Fibroblast of lung (primary cell): ENCODE results near the gene ZC3H12A. TPM values are rescaled to one million over a fixed set of nuclear protein-coding genes. Genes with fewer than 3 reads are reported as not detected.
A peak's percentile ranks its signal among the peaks of the same experiment; 100 is the strongest.

Experiments
- DNase-seq, 2 donors: peaks; one replicate each; pipeline versions ENCODE4 v3.0.0 to v3.0.0-alpha.2; 2010; ENCODE audit warnings: low read depth in 2 of 2
- H2AFZ ChIP-seq: 2 replicates; pipeline ENCODE4 v1.5.1; 2012; ENCODE audit warnings: low read length, control low read depth, inconsistent platforms
- H3K27ac ChIP-seq: 2 replicates; pipeline ENCODE4 v1.5.1; 2011; ENCODE audit warnings: low read length, control low read depth; ENCODE audit not compliant: insufficient read depth
- H3K27me3 ChIP-seq: 2 replicates; pipeline ENCODE4 v1.5.1; 2011; ENCODE audit warnings: mild to moderate bottlenecking, low read length; ENCODE audit not compliant: control insufficient read depth, insufficient read depth
- H3K36me3 ChIP-seq: 2 replicates; pipeline ENCODE4 v1.5.1; 2011; ENCODE audit warnings: low read length; ENCODE audit not compliant: control insufficient read depth, insufficient read depth
- H3K4me1 ChIP-seq: 2 replicates; pipeline ENCODE4 v1.5.1; 2011; ENCODE audit warnings: low read length; ENCODE audit not compliant: control insufficient read depth, insufficient read depth; ENCODE audit errors: extremely low read depth
- H3K4me2 ChIP-seq: 2 replicates; pipeline ENCODE4 v1.5.1; 2011; ENCODE audit warnings: low read length, control low read depth; ENCODE audit not compliant: insufficient read depth; ENCODE audit errors: extremely low read depth
- H3K4me3 ChIP-seq, 4 experiments: fragments of 200-600 bp in 1 of 4; sonication (generic) in 1 of 4; replicated peaks in 1 of 4; 2 replicates each; pipeline ENCODE4 v1.5.1; 2011 to 2016; ENCODE audit warnings: low read length in 4 of 4, low read depth in 3 of 4, mild to moderate bottlenecking in 3 of 4, control low read depth in 2 of 4, inconsistent platforms in 1 of 4, mixed read lengths in 1 of 4; ENCODE audit not compliant: insufficient read depth in 1 of 4; ENCODE audit errors: control extremely low read depth in 1 of 4
- H3K79me2 ChIP-seq: 2 replicates; pipeline ENCODE4 v1.5.1; 2012; ENCODE audit warnings: mild to moderate bottlenecking, low read length, inconsistent platforms; ENCODE audit not compliant: control insufficient read depth, insufficient read depth
- H3K9ac ChIP-seq: 2 replicates; pipeline ENCODE4 v1.5.1; 2011; ENCODE audit warnings: mild to moderate bottlenecking, low read length, control low read depth; ENCODE audit not compliant: insufficient read depth
- H3K9me3 ChIP-seq: 2 replicates; pipeline ENCODE4 v1.5.1; 2012; ENCODE audit warnings: low read depth, low read length; ENCODE audit not compliant: control insufficient read depth, insufficient read depth
- H4K20me1 ChIP-seq: 2 replicates; pipeline ENCODE4 v1.5.1; 2011; ENCODE audit warnings: low read length; ENCODE audit not compliant: control insufficient read depth, insufficient read depth; ENCODE audit errors: extremely low read depth
- EZH2 ChIP-seq: IDR thresholded peaks from 2 replicates; pipeline ENCODE4 v1.5.1; 2012; ENCODE audit warnings: low read length, control low read depth, mild to moderate bottlenecking; ENCODE audit errors: missing control alignments
- polyA plus RNA-seq, 2 donors: library from polyadenylated mRNA; depleted of rRNA in 1 of 2; stranded (reverse) in 1 of 2; unstranded in 1 of 2; fragments of >200 nt; gene quantifications; 2 replicates each; pipeline ENCODE4 v1.2.1, GENCODE V29; 2011 to 2012; ENCODE audit warnings: missing spikeins in 1 of 2
- total RNA-seq: library from RNA; depleted of rRNA; stranded (reverse); fragments of >200 nt; gene quantifications from 2 replicates; pipeline ENCODE4 v1.2.1, GENCODE V29; 2014
- TF ChIP-seq, protein P1 (sequence below), 2 donors: IDR thresholded peaks in 1 of 2; conservative IDR thresholded peaks in 1 of 2; 1 replicate in 1 of 2; 2 replicates in 1 of 2; pipeline ENCODE4 v1.5.1; 2011 to 2012; ENCODE audit warnings: low read length in 2 of 2, control low read depth in 1 of 2, inconsistent platforms in 1 of 2, low read depth in 1 of 2, mild to moderate bottlenecking in 1 of 2

ZC3H12A gene
- total and polyA plus RNA-seq, 2 donors (not counting 1 experiment from before 2014, with no cell fraction given), result 4.9 to 7.8 TPM

DNA sequence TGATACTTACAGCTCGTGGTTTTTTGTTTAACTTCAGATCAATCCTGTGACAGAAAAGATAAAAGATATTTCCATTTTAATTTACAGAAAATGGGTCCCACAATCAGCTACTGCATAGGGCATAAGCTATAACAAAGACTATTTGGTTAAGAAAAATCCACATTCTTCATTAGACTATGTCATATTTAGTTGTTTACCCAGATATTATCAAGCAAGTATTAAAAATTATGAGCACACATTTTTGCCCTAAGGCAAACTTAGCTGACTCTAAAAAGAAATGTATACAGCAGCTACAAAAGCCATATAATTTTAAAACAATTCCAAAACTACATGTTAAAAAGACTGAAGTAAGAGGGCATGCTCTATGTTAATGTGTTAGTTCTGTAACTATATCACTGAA, 21.5 kb downstream of the ZC3H12A start:
- Histone ChIP-seq H3K4me2 (no peak overlapping the region), H3K27me3 (no peaks in the 10 kb centered on the region), H3K36me3 (peaks cover 6% of the 10 kb centered on the region), H3K9me3 (no peaks in the 10 kb centered on the region), H2AFZ (no peak overlapping the region), H3K79me2 (no peaks in the 10 kb centered on the region), H3K9ac (no peak overlapping the region), H3K4me3 (no peak overlapping the region), H3K4me1 (peaks cover 4% of the 10 kb centered on the region), H4K20me1 (no peaks in the 10 kb centered on the region), H3K27ac (no peak overlapping the region)
- TF ChIP-seq EZH2, result no peak
- TF ChIP-seq, protein P1, sequence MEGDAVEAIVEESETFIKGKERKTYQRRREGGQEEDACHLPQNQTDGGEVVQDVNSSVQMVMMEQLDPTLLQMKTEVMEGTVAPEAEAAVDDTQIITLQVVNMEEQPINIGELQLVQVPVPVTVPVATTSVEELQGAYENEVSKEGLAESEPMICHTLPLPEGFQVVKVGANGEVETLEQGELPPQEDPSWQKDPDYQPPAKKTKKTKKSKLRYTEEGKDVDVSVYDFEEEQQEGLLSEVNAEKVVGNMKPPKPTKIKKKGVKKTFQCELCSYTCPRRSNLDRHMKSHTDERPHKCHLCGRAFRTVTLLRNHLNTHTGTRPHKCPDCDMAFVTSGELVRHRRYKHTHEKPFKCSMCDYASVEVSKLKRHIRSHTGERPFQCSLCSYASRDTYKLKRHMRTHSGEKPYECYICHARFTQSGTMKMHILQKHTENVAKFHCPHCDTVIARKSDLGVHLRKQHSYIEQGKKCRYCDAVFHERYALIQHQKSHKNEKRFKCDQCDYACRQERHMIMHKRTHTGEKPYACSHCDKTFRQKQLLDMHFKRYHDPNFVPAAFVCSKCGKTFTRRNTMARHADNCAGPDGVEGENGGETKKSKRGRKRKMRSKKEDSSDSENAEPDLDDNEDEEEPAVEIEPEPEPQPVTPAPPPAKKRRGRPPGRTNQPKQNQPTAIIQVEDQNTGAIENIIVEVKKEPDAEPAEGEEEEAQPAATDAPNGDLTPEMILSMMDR (conservative IDR thresholded peaks at IDR 0.05 in 1 of 2, IDR thresholded peaks at IDR 0.05 in 1 of 2; ENCODE audit: low read depth in 1 of 2, low read length in 2 of 2), result no peak
- no peak for DNase-seq

DNA sequence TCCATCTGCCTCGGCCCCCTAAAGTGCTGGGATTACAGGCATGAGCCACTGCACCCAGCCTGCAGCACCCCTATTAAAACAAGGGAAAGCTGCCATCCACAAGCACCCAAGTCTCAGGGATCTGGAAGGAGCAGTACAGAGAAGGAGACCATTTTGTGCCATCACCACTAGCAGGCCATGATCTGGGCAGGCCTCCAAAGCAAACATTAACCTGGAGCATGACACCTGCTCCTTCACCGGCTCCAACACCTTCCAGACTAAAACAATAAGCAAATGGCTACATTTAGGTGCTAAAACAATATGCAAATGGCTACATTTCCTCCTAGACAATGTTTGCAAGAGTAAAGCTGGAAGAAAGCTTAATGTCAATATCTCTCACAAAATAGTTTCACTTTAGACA, 23.5 kb downstream of the ZC3H12A start:
- Histone ChIP-seq H3K4me3 (no peak overlapping the region), H3K27me3 (no peaks in the 10 kb centered on the region), H4K20me1 (no peaks in the 10 kb centered on the region), H3K9me3 (no peaks in the 10 kb centered on the region), H2AFZ (no peak overlapping the region), H3K9ac (no peak overlapping the region), H3K79me2 (no peaks in the 10 kb centered on the region), H3K27ac (no peak overlapping the region), H3K4me2 (no peak overlapping the region), H3K4me1 (peaks cover 4% of the 10 kb centered on the region), H3K36me3 (peaks cover 6% of the 10 kb centered on the region)
- no peak for DNase-seq
- TF ChIP-seq, protein P1 (conservative IDR thresholded peaks at IDR 0.05 in 1 of 2, IDR thresholded peaks at IDR 0.05 in 1 of 2; ENCODE audit: low read depth in 1 of 2, low read length in 2 of 2), result no peak
- no peak for TF ChIP-seq EZH2

DNA sequence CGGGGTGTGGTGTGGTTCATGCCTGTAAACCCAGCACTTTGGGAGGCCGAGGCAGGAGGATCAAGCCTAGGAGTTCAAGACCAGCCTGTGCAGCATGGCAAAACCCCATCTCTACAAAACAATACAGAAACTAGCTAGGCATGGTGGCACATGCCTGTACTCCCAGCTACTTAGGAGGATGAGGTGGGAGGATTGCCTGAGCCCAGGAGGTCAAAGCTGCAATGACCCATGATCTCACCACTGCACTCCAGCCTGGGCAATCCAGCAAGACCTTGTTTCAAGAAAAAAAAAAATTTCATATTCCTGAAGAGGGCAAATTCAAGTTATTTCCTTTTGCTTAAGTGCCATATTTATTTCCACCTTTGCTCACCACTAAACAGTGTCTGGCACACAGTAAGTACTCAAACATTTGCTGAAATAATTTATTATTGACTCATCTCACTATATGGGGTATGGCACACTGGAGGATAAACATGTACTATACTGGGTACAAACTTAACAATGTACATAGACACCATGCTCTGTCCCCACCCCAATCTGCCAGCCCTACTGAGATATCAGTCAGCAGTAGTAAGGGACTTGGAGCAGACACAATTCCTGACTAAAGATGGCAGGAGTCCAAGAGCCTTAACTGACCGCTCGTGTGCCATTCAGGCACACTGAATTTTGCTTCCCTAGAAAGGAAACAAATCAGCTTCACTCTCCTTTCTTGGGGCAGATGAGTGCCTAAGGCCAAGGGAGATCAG, 24.7 kb downstream of the ZC3H12A start:
- no peaks in the 10 kb centered on the region for H3K79me2 ChIP-seq

More for the DNA sequence above, 24.7 kb downstream of the ZC3H12A start:
- Histone ChIP-seq H3K27me3 (no peaks in the 10 kb centered on the region), H3K36me3 (peaks cover 4% of the 10 kb centered on the region), H3K9ac (no peak overlapping the region), H4K20me1 (no peaks in the 10 kb centered on the region), H3K4me1 (peaks cover 4% of the 10 kb centered on the region), H3K9me3 (no peaks in the 10 kb centered on the region), H3K4me2 (no peak overlapping the region), H3K4me3 (no peak overlapping the region), H3K27ac (no peak overlapping the region), H2AFZ (no peak overlapping the region)
- DNase-seq, result peak; percentile 57 to 72
- TF ChIP-seq EZH2, result no peak
- TF ChIP-seq, protein P1 (conservative IDR thresholded peaks at IDR 0.05 in 1 of 2, IDR thresholded peaks at IDR 0.05 in 1 of 2; ENCODE audit: low read depth in 1 of 2, low read length in 2 of 2), result no peak
